Measurements from ENCODE around the gene PRR5L.
"Not testable (repeated sequence)": the region's sequence is repeated elsewhere in the genome, so short reads cannot be mapped to it uniquely, and the experiment has no call there.

PRR5L gene

GRCh38 chr11:36280531-36280930 lies 15.6 kb upstream of the PRR5L start:
- no peak for DNase-seq (ENCODE audit: low read depth)

DNA sequence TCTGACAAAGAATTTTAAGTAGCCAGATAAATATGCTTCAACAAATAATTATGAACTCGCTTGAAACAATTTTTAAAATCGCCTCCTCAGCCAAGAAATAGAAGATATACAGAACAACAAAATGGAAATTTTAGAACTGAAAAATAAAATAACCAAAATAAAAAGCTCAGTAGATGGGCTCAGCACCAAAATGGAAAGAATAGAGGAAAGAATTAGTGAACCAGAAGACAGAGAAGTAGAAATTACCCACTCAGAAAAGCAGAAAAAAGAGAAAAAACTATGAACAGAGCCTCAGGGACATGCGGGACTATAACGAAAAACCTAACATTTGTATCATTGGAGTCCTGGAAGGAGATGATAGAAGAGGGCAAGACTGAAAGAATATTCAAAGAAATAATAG lies 14.2 kb upstream of the PRR5L start:
- DNase-seq (ENCODE audit: low read depth) = no peak

GRCh38 chr11:36282926-36283325 lies 13.2 kb upstream of the PRR5L start:
- DNase-seq (ENCODE audit: low read depth) = no peak

- DNase-seq (ENCODE audit: low read depth) = no peak
Measured at GRCh38 chr11:36288442-36289225, 7.5 kb upstream of the PRR5L start.

- peak; percentile 83 for DNase-seq (ENCODE audit: low read depth)
Measured at GRCh38 chr11:36289226-36289852, 6.7 kb upstream of the PRR5L start, which contains the start of gene COMMD9. Gene COMMD9, minus strand, starts transcription at chr11:36289424. Its CDS starts 12 bp downstream, at chr11:36289412.

GRCh38 chr11:36292311-36292722 lies 3.8 kb upstream of the PRR5L start:
- no peak for DNase-seq (ENCODE audit: low read depth)

DNA sequence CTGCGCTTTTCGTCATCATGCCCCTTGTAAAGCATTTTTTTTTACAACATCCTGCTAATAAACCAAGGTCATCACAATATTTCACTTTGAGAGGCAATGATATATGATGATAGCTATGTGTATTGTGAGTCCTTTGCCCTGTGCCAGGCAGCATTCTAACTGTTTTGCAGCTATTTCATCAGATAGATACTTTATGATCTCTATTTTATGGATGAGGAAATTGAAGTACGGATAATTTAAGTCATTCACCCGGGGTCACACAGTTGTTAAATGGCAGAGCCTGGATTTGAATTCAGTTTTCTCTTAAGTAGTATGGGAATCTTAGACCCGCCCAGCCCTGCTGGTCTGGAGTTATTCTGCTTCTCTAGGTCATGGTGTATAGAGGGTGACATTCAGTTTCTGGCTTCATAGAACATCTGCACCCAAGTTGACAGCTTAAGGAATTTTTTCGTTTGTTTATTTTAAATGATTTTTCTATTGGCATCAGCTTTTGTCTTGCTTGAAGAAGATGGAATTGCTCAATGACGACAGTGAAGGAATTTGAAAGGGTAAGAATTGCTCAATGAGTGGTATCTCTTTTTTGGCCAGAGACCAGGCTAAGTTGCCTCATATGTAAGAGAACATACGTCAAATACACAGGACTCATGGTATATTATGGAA lies 926 bp downstream of the PRR5L start:
- no peak for DNase-seq (ENCODE audit: low read depth)

- DNase-seq (ENCODE audit: low read depth) = no peak
Measured at GRCh38 chr11:36300650-36301049, 4.6 kb downstream of the PRR5L start.

GRCh38 chr11:36304351-36304750 lies 8.3 kb downstream of the PRR5L start:
- DNase-seq (ENCODE audit: low read depth) = no peak

DNA sequence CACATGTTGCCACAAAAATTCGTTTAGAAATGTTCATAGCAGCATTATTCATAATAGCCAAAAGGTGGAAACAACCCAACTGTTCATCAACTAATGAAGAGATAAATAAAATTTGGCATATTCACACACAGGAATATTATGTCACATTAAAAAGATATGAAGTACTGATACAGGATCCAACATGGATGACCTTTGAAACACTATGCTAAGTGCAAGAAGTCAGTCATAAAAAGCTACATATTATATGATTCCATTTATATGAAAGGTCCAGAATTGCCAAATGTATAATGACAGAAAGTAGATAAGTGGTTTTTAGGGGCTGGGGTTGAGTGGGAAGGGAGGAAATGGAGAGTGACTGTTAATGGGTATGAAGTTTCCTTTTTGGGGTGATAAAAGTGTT lies 9.0 kb downstream of the PRR5L start:
- DNase-seq (ENCODE audit: low read depth) = no peak

- DNase-seq (ENCODE audit: low read depth) = no peak
Measured at GRCh38 chr11:36306888-36307287, 10.8 kb downstream of the PRR5L start.

DNA sequence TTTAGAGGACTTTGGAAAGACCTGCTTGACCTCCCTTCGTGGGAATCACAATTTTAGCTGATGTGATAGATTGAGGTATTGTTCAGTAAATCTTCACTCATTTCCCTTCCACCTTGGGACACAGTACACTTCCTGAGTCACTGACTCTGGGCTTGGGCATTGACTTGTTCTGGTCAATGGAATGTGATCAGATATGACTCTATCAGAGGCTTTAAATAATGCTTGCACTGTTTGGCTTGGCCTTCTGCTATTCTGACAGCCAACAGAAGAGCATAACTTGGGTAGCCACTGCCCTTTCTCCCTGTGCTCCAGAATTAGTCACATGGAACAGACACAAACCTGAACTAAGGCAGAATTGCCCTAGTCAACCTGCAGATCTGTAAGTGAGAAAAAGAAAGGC lies 12.5 kb downstream of the PRR5L start:
- no peak for DNase-seq (ENCODE audit: low read depth)

GRCh38 chr11:36309779-36310178 lies 13.7 kb downstream of the PRR5L start:
- DNase-seq (ENCODE audit: low read depth) = no peak

DNA sequence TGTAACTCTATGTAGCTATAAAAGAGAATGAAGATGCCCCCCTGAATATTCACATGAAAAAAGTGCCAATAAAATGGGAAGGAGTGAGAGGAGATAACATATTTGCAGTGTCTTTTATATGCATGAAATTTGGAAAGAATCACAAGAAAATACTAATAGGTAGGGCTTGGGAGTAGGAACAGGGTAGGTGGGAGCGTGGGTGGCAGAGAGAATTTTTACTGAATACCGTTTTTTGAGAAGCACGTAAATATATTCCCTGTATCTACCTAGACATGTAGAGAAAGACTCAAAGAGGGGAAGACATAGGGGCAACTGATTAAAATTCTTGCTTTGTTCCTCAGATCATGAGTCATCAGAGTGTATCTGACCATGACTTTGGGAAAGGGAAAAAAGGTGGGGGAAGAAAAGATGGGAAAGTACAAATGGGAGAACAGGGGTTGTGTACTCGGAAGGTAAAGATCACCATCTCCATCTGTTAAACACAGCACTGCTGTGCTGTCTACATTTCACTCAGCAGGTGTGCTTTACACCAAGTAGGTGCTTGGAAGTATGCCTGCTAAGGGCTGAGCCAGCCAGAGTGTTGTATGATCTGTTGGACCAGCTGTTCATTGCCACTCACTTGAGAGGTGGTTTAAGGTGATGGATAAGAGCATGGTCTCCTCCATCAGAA lies 16.0 kb downstream of the PRR5L start:
- DNase-seq (ENCODE audit: low read depth) = no peak

GRCh38 chr11:36312611-36313472 lies 16.8 kb downstream of the PRR5L start:
- DNase-seq (ENCODE audit: low read depth) = no peak

GRCh38 chr11:36313750-36314433 lies 17.8 kb downstream of the PRR5L start:
- DNase-seq (ENCODE audit: low read depth) = no peak

DNA sequence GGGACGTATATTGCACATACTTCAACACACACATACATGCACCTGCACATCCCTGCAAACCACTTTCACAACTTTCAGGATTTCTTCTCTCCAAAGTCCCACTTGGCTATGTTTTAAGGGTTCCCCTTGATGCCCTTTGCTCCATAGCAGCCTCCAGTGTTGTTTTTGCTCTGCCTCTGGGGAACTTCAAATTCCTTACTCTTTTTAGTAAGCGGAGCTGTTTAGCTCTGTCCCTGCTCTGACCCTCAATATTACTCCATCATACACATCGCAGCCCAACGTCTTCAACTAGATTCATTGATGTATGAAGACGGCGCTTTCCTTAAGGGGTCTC lies 18.3 kb downstream of the PRR5L start:
- DNase-seq (ENCODE audit: low read depth) = no peak

DNA sequence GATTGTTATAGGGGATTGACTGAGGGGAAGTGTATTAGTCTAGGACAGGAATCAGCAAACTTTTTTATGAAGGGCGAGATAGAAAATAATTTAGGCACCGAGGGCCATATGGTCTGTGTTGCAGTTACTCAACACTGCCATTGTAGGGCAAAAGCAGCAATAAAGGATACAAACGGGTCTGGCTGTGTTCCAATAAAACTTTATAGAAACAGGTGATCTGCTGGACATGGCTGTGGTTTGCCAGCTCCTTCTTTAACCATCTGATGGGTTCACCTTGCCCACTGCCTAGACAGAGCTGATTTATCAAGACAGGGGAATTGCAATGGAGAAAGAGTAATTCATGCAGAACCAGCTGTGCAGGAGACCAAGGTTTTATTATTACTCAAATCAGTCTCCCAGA lies 20.0 kb downstream of the PRR5L start:
- no peak for DNase-seq (ENCODE audit: low read depth)

DNA sequence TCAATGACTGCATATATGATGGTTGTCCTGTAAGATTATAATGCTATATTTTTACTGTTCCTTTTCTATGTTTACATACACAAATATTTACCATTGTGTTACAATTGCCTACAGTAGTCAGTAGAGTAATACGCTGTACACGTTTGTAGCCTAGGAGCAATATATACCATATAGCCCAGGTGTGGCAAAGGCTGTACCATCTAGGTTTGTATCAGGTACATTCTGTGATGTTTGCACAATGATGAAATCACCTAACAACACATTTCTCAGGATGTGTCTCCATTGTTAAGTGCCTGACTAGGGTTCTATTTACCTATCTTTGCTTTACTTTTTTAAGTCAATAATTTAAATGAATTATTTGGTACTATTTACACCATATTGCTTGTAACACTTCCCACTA lies 21.9 kb downstream of the PRR5L start:
- no peak for DNase-seq (ENCODE audit: low read depth)

- not testable (repeated sequence) for DNase-seq (ENCODE audit: low read depth)
Measured at GRCh38 chr11:36324956-36325355, 28.9 kb downstream of the PRR5L start.

DNA sequence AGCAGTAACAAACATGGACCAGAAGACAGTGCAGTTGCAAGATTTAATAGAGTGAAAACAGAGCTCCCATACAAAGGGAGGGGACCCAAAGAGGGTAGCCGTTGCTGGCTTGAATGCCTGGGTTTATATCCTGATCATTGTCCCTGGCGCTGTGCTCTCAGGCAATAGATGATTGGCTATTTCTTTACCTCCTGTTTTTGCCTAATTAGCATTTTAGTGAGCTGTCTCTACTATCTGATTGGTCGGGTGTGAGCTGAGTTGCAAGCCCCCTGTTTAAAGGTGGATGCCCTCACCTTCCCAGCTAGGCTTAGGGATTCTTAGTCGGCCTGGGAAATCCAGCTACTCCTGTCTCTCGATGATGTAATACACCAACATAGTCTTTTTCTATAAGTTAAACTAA lies 29.3 kb downstream of the PRR5L start:
- DNase-seq (ENCODE audit: low read depth) = not testable (repeated sequence)
